Right atrium auricular region (tissue), 2 donors: ENCODE measurements around the gene AHCYL1. TPM values are rescaled to one million over a fixed set of nuclear protein-coding genes. Genes with fewer than 3 reads are reported as not detected.

Experiments used
- DNase-seq: peaks from one replicate; pipeline ENCODE4 v3.0.0-alpha.2; 2019; ENCODE audit warnings: low spot score
- H3K27ac ChIP-seq, 2 donors: fragments of 200-600 bp; sonication (generic); 1 replicate in 1 of 2; 2 replicates in 1 of 2; pipeline ENCODE4 v1.5.1; 2016 to 2019
- H3K27me3 ChIP-seq, 2 donors: fragments of 200-600 bp; sonication (generic); one replicate each; pipeline versions ENCODE4 v1.5.1 to v1.6.0; 2017 to 2019
- H3K36me3 ChIP-seq: fragments of 200-600 bp; sonication (generic); one replicate; pipeline ENCODE4 v1.5.1; 2016
- H3K4me1 ChIP-seq, 2 donors: fragments of 200-600 bp; sonication (generic); one replicate each; pipeline versions ENCODE4 v1.5.1 to v1.6.0; 2017 to 2019
- H3K4me3 ChIP-seq, 2 donors: fragments of 200-600 bp; sonication (generic); 1 replicate in 1 of 2; 2 replicates in 1 of 2; pipeline ENCODE4 v1.5.1; 2017 to 2019; ENCODE audit warnings: mild to moderate bottlenecking in 1 of 2, moderate library complexity in 1 of 2
- H3K9me3 ChIP-seq, 2 donors: fragments of 200-600 bp; sonication (generic); one replicate each; pipeline ENCODE4 v1.5.1; 2019
- total RNA-seq, 2 donors: library from RNA; depleted of rRNA; stranded (reverse); fragments of >200 nt; gene quantifications; one replicate each; pipeline ENCODE4 v1.1.0, GENCODE V29; 2016
- TF ChIP-seq, protein P1 (sequence below), 2 donors: fragments of 200-600 bp; sonication (generic); IDR thresholded peaks; one replicate each; pipeline ENCODE4 v1.5.1; 2019; ENCODE audit warnings: antibody characterized with exemption in 2 of 2

Gene AHCYL1
- total RNA-seq, 2 donors from 2014 or later = 28.7 to 36.9 TPM

DNA sequence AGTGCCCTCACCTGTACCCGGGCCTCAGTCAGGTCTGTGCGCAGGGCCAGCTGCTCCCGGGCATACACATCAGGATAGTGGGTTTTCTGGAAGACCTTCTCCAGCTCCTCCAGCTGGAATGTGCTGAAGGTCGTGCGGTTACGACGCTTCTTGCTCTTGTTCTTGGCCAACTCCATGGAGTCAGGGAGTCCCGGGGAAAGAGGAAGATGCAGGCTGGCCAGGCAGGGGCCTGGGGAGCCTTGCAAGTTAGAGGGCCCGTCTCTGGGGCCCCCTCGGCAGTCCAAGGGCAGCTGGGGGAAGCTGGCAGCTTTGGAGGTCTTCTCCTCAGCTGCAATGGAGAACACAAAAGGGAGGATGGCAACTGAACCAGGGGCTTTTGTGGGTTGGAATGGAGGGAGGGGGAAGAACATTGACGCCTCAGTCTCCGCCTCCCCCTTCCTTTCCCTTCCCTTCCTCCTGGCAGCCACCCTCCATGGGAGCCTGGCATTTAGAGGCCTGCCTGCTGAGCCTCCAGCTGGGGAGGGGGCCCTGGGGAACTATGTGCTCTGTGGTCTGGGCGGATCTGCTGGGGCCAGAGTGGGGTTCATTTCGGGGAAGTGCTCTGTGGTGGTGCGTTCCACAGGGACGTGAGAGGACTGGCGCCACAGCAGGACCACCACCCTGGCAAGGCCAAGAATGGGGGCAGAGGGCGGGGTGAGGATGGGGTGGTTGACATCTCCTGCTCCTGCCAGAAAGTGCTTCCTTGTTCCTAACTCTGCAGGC is 80.2 kb downstream of the AHCYL1 start:
- TF ChIP-seq, protein P1, sequence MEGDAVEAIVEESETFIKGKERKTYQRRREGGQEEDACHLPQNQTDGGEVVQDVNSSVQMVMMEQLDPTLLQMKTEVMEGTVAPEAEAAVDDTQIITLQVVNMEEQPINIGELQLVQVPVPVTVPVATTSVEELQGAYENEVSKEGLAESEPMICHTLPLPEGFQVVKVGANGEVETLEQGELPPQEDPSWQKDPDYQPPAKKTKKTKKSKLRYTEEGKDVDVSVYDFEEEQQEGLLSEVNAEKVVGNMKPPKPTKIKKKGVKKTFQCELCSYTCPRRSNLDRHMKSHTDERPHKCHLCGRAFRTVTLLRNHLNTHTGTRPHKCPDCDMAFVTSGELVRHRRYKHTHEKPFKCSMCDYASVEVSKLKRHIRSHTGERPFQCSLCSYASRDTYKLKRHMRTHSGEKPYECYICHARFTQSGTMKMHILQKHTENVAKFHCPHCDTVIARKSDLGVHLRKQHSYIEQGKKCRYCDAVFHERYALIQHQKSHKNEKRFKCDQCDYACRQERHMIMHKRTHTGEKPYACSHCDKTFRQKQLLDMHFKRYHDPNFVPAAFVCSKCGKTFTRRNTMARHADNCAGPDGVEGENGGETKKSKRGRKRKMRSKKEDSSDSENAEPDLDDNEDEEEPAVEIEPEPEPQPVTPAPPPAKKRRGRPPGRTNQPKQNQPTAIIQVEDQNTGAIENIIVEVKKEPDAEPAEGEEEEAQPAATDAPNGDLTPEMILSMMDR (IDR thresholded peaks at IDR 0.05) = no peak
- no peak for DNase-seq
- H3K9me3 ChIP-seq = no peaks in the 10 kb centered on the region
- no peak overlapping the region for H3K27ac ChIP-seq
- no peaks in the 10 kb centered on the region for H3K36me3 ChIP-seq
- no peak overlapping the region for H3K4me3 ChIP-seq
- peaks cover 24 to 28% of the 10 kb centered on the region in 2 donors for H3K27me3 ChIP-seq
- H3K4me1 ChIP-seq = peaks cover 0 to 23% of the 10 kb centered on the region in 2 donors

DNA sequence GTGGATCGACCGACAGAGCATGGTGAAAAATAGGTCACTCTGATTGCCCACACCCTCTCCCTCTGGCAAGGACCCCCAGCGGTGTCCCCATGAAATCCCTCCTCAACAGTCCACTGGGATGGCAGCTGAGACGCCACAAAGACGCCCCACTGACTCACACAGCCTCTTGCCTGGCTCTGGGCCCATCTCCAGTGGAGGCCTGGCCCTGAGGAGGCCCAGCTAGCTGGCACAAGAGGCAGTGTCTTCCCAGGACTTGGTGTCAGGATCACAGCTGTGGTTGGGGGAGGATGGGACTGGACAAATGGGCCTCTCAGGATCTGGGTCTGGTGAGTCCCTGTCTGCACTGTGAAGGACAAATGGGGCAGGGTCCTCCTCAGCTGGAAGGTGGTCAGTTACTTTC is 81.3 kb downstream of the AHCYL1 start:
- H3K4me1 ChIP-seq = peaks cover 0 to 31% of the 10 kb centered on the region in 2 donors
- H3K27me3 ChIP-seq = peaks cover 30 to 35% of the 10 kb centered on the region in 2 donors
- H3K4me3 ChIP-seq = no peak overlapping the region
- no peaks in the 10 kb centered on the region for H3K9me3 ChIP-seq
- DNase-seq = no peak
- TF ChIP-seq, protein P1 (IDR thresholded peaks at IDR 0.05) = no peak
- H3K36me3 ChIP-seq = no peaks in the 10 kb centered on the region
- no peak overlapping the region for H3K27ac ChIP-seq

DNA sequence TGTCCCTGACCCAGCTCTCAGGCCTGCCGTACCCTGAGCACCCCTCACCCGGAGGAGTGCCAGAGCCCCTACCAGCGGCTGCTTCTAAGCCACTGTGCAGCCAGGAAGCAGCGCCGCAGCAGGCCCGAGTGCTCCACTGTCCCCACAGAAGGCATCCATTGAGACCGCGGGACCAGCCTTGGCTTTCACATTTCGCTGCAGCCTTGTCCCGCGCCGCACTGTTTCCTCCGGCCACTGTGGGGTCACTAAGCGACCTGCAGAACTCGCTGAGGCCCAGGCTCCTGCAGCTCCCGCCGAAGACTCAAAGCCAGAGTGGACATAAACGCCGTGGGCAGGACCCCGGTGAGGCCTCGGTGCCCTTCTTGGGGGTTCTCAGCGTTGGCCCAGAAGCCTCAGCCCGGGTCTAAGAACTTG is 82.9 kb downstream of the AHCYL1 start:
- Histone ChIP-seq H3K27me3 (peaks cover 31 to 35% of the 10 kb centered on the region in 2 donors), H3K36me3 (no peaks in the 10 kb centered on the region)

DNA sequence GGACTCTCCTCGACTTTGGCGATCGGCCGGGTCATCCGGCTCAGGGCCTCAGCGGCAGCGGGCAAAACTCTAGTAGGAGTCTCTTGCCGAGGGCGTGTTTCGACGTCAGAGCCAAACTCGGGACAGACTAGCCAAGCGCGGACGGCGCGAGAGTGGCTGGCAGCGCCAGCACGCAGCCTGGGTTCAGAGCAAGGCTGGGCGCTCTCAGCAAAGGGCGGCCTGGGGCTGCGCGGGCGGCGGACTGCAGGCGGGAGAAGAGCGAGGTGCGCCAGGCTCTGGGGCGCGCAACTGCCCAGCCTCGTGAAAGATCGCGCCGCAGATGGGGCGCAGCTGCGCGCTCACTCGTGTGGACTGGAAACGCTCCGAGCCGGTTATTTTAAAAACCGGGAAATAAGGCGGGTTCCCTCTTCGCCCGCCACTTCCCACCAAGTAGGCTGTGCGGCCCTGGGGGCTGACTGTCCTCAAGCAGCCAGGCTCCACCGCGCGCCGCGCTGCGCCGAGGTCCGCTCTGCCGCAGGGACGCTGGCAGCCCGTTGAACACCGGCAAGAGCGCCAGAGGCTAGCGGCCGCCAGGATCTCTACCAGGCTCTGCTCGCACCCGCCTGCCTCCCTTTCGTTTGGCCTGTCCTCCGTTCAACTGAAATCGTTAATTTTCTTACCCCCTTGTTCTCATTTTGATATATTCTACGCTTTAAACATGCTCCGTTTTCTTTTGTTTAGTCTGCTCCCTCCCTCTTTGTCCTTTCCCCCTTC is 83.5 kb downstream of the AHCYL1 start:
- TF ChIP-seq, protein P1 (IDR thresholded peaks at IDR 0.05) = no peak
- no peak overlapping the region for H3K27ac ChIP-seq
- H3K27me3 ChIP-seq = peaks cover 31 to 35% of the 10 kb centered on the region in 2 donors
- no peaks in the 10 kb centered on the region for H3K9me3 ChIP-seq
- peaks cover 0 to 31% of the 10 kb centered on the region in 2 donors for H3K4me1 ChIP-seq
- H3K36me3 ChIP-seq = no peaks in the 10 kb centered on the region
- peak overlapping the region in 1 of 2 donors; percentile 2 for H3K4me3 ChIP-seq
- no peak for DNase-seq

More for the DNA sequence above, 82.9 kb downstream of the AHCYL1 start:
- Histone ChIP-seq H3K9me3 (no peaks in the 10 kb centered on the region), H3K4me1 (peaks cover 0 to 31% of the 10 kb centered on the region in 2 donors), H3K27ac (no peak overlapping the region), H3K4me3 (no peak overlapping the region)
- DNase-seq = no peak
- TF ChIP-seq, protein P1 (IDR thresholded peaks at IDR 0.05) = no peak

DNA sequence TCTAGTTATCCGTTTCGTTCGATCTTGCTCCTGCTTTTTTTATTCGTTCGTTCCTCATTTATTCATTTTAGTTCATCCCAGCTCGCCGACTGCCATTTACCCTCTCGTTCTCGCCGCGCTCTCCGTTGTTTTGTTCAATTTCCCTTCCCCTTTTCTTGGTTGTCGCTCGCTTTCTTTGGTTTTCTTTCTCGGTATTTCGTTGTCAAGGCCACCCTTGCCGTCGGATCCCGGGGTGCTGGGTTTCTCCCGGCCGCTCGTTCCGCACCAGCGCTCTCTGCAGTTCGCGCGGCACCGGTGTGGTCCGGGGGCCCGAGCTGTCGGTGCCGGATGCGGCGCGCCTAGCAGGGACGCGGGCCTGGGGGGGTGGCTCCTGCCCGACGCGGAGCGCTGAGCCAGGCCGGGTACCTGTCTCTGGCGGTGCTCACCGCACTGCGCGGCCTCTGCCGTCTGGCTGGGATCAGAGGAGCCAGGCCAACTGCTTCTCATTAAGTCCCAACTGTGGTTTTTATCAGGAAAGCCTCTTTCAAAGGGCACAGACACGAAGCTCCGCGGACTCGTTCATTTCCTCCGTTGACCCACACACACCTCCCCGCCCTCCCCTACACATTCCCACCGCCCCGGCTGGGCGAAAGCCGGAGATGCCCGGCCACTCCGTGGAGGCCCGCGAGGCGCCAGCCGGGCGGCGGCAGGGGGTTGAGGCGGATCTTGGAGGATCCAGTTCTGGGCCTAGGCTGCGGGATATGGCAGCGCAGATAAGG is 84.3 kb downstream of the AHCYL1 start:
- H3K4me3 ChIP-seq = peak overlapping the region in 1 of 2 donors; percentile 2

More for the DNA sequence above, 84.3 kb downstream of the AHCYL1 start:
- no peak overlapping the region for H3K27ac ChIP-seq
- no peaks in the 10 kb centered on the region for H3K9me3 ChIP-seq
- no peak for DNase-seq
- TF ChIP-seq, protein P1 (IDR thresholded peaks at IDR 0.05) = no peak
- peaks cover 31 to 35% of the 10 kb centered on the region in 2 donors for H3K27me3 ChIP-seq
- peaks cover 0 to 31% of the 10 kb centered on the region in 2 donors for H3K4me1 ChIP-seq
- H3K36me3 ChIP-seq = no peaks in the 10 kb centered on the region
